ENCODE data around the gene GRM1.

GRM1 gene

DNA sequence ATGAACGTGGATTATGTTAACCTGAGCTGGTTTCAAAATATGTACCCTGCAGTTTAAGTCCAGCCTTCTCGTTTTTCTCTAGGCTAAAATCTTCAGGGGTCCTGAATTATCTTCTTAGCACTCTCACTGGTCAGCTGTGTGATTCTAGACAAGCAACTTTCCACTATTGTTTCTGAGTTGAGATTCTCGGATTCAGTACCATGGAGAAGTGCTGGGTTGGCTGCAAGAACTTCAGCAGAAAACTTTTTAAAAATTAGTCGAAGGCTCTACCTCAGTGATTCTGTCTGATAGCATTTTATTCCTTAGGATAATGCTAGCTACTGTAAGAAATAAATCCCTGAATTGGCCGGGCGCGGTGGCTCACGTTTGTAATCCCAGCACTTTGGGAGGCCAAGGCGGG, 173.7 kb downstream of the GRM1 start:
- Histone ChIP-seq H3K79me2 (ENCODE audit: control insufficient read depth, insufficient read depth, low read length, poor library complexity) (no peaks in the 10 kb centered on the region), H2BK5ac (ENCODE audit: low read depth, low read length, poor library complexity) (no peak overlapping the region), H3K18ac (ENCODE audit: low read length) (no peak overlapping the region), H2BK12ac (ENCODE audit: low read length) (no peak overlapping the region), H3K9ac (ENCODE audit: low read length) (no peak overlapping the region), H3K14ac (ENCODE audit: low read length) (no peak overlapping the region), H3K23ac (ENCODE audit: low read length) (no peak overlapping the region), H3K79me1 (ENCODE audit: low read length) (no peaks in the 10 kb centered on the region), H3K36me3 (ENCODE audit: control insufficient read depth in 1 of 2, insufficient read depth in 2 of 2, low read length in 2 of 2) (no peaks in the 10 kb centered on the region), H2BK120ac (ENCODE audit: insufficient read depth, low read length, poor library complexity) (no peak overlapping the region), H3K27ac (ENCODE audit: low read depth, low read length) (no peak overlapping the region), H3K4me1 (ENCODE audit: control insufficient read depth in 1 of 2, insufficient read depth in 2 of 2, low read length in 2 of 2) (no peaks in the 10 kb centered on the region), H3K4me3 (ENCODE audit: low read depth, low read length) (no peak overlapping the region), H4K8ac (ENCODE audit: low read depth, low read length) (no peak overlapping the region), H2AK5ac (ENCODE audit: low read length) (no peak overlapping the region), H2AFZ (ENCODE audit: insufficient read depth, low read length, poor library complexity) (no peak overlapping the region), H3K9me3 (ENCODE audit: insufficient read depth, low read depth, low read length) (no peaks in the 10 kb centered on the region), H4K91ac (ENCODE audit: low read depth, low read length) (no peak overlapping the region), H3K4me2 (ENCODE audit: low read length) (no peak overlapping the region), H3K4ac (ENCODE audit: low read depth, low read length) (no peak overlapping the region), H3K27me3 (ENCODE audit: insufficient read depth, low read length) (no peaks in the 10 kb centered on the region), H4K12ac (ENCODE audit: low read depth, low read length) (no peak overlapping the region)
- WGBS (ENCODE audit: extremely low coverage, insufficient coverage, insufficient read length) = no CpG with 5 or more reads among the region's 9 CpGs
- no peak for DNase-seq

DNA sequence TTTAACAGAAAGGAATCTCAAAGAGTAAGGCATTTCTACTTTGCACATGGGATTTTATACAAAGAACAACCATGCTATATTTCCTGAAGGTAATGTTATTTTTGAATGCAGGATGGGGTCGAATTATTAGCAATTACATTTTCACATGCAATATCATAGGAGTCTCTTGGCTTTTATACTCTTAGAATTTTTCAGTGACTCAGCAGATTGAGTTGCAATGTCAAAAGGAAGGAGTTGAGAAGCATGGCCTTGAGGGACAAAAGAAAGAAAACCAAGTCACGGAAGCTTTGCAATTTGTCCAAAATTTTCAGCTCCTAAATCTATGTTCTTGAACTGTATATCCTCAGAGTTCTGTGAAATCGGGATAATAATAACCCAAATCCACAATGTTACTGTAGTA, 181.1 kb downstream of the GRM1 start:
- Histone ChIP-seq H3K4me2 (ENCODE audit: low read length) (no peak overlapping the region), H3K79me1 (ENCODE audit: low read length) (no peaks in the 10 kb centered on the region), H3K36me3 (ENCODE audit: control insufficient read depth in 1 of 2, insufficient read depth in 2 of 2, low read length in 2 of 2) (no peaks in the 10 kb centered on the region), H3K9me3 (ENCODE audit: insufficient read depth, low read depth, low read length) (no peaks in the 10 kb centered on the region), H4K91ac (ENCODE audit: low read depth, low read length) (no peak overlapping the region), H4K8ac (ENCODE audit: low read depth, low read length) (no peak overlapping the region), H2AFZ (ENCODE audit: insufficient read depth, low read length, poor library complexity) (no peak overlapping the region), H2BK120ac (ENCODE audit: insufficient read depth, low read length, poor library complexity) (no peak overlapping the region), H4K12ac (ENCODE audit: low read depth, low read length) (no peak overlapping the region), H3K4me1 (ENCODE audit: control insufficient read depth in 1 of 2, insufficient read depth in 2 of 2, low read length in 2 of 2) (no peaks in the 10 kb centered on the region), H2BK12ac (ENCODE audit: low read length) (no peak overlapping the region), H2BK5ac (ENCODE audit: low read depth, low read length, poor library complexity) (no peak overlapping the region), H3K27ac (ENCODE audit: low read depth, low read length) (no peak overlapping the region), H3K27me3 (ENCODE audit: insufficient read depth, low read length) (no peaks in the 10 kb centered on the region), H3K4me3 (ENCODE audit: low read depth, low read length) (no peak overlapping the region), H3K79me2 (ENCODE audit: control insufficient read depth, insufficient read depth, low read length, poor library complexity) (no peaks in the 10 kb centered on the region), H3K4ac (ENCODE audit: low read depth, low read length) (no peak overlapping the region), H3K18ac (ENCODE audit: low read length) (no peak overlapping the region), H3K23ac (ENCODE audit: low read length) (no peak overlapping the region), H3K9ac (ENCODE audit: low read length) (no peak overlapping the region), H2AK5ac (ENCODE audit: low read length) (no peak overlapping the region), H3K14ac (ENCODE audit: low read length) (no peak overlapping the region)
- no peak for DNase-seq
- WGBS (ENCODE audit: extremely low coverage, insufficient coverage, insufficient read length) = no CpG with 5 or more reads among the region's 3 CpGs

DNA sequence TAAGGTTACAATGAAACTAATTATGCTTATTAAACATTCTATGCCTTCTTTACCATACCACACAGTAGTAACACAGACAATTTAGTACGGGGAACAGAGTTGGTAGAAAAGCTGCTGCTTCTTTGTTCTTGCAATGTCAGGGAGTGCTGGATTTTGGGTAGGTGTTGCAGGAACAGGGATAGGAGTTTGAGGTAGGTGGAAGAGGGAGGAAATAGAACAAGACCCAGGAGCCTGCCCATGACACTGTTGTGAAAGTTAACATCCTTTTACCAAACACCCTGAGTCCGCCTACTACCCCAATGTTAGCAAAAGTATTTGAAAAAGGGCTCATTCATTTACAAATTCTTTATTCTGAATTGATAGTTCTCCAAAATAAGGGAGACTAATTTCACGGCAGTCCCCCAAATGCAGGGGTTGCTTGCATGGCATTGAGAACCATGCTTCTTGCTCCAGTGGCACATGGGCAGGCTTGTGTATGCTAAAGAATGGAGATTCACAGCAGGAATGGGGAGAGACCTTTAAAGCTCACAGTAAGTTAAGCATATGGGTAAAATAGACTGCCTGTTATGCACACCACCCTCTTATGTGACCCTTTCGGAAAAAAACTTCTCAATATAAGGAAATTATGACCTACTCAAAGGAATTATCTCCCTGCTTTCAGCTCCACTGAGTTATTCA, 181.7 kb downstream of the GRM1 start:
- DNase-seq = no peak
- Histone ChIP-seq H4K91ac (ENCODE audit: low read depth, low read length) (no peak overlapping the region), H3K9ac (ENCODE audit: low read length) (no peak overlapping the region), H3K27ac (ENCODE audit: low read depth, low read length) (no peak overlapping the region), H4K12ac (ENCODE audit: low read depth, low read length) (no peak overlapping the region), H3K36me3 (ENCODE audit: control insufficient read depth in 1 of 2, insufficient read depth in 2 of 2, low read length in 2 of 2) (no peaks in the 10 kb centered on the region), H3K9me3 (ENCODE audit: insufficient read depth, low read depth, low read length) (no peaks in the 10 kb centered on the region), H3K4me3 (ENCODE audit: low read depth, low read length) (no peak overlapping the region), H3K27me3 (ENCODE audit: insufficient read depth, low read length) (no peaks in the 10 kb centered on the region), H3K4ac (ENCODE audit: low read depth, low read length) (no peak overlapping the region), H3K79me1 (ENCODE audit: low read length) (no peaks in the 10 kb centered on the region), H2BK120ac (ENCODE audit: insufficient read depth, low read length, poor library complexity) (no peak overlapping the region), H3K18ac (ENCODE audit: low read length) (no peak overlapping the region), H3K23ac (ENCODE audit: low read length) (no peak overlapping the region), H3K4me1 (ENCODE audit: control insufficient read depth in 1 of 2, insufficient read depth in 2 of 2, low read length in 2 of 2) (no peaks in the 10 kb centered on the region), H3K79me2 (ENCODE audit: control insufficient read depth, insufficient read depth, low read length, poor library complexity) (no peaks in the 10 kb centered on the region), H3K4me2 (ENCODE audit: low read length) (no peak overlapping the region), H2BK5ac (ENCODE audit: low read depth, low read length, poor library complexity) (no peak overlapping the region), H2BK12ac (ENCODE audit: low read length) (no peak overlapping the region), H2AK5ac (ENCODE audit: low read length) (no peak overlapping the region), H4K8ac (ENCODE audit: low read depth, low read length) (no peak overlapping the region), H2AFZ (ENCODE audit: insufficient read depth, low read length, poor library complexity) (no peak overlapping the region), H3K14ac (ENCODE audit: low read length) (no peak overlapping the region)
- WGBS (ENCODE audit: extremely low coverage, insufficient coverage, insufficient read length) = no CpG with 5 or more reads among the region's 4 CpGs

DNA sequence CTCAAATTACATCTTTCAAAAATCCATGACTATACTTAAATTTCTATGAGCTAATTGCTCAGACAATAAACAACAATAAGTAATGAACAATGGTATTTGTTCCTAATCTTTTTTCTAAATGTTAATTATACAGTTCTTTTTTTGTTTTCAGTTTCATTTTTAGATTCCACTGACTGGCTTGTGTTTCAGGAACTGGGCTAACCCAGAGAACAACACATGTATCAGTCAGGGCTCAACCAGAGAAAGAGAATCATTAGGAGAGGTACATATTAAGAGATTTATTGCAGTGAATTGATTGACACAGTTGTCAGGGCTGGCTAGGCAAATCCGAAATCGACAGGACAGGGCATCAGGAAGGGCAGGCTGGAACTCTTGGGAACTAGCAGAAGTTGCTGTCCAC, 182.8 kb downstream of the GRM1 start:
- no peak overlapping the region for H3K27ac ChIP-seq (ENCODE audit: low read depth, low read length)
- no peak overlapping the region for H2BK12ac ChIP-seq (ENCODE audit: low read length)
- no peak overlapping the region for H2AK5ac ChIP-seq (ENCODE audit: low read length)
- no peak overlapping the region for H3K14ac ChIP-seq (ENCODE audit: low read length)
- H4K12ac ChIP-seq (ENCODE audit: low read depth, low read length) = no peak overlapping the region
- H3K23ac ChIP-seq (ENCODE audit: low read length) = no peak overlapping the region
- no peaks in the 10 kb centered on the region for H3K79me1 ChIP-seq (ENCODE audit: low read length)
- H3K9ac ChIP-seq (ENCODE audit: low read length) = no peak overlapping the region
- no peak overlapping the region for H4K8ac ChIP-seq (ENCODE audit: low read depth, low read length)
- H3K9me3 ChIP-seq (ENCODE audit: insufficient read depth, low read depth, low read length) = no peaks in the 10 kb centered on the region
- H3K79me2 ChIP-seq (ENCODE audit: control insufficient read depth, insufficient read depth, low read length, poor library complexity) = no peaks in the 10 kb centered on the region
- no peak overlapping the region for H3K4me2 ChIP-seq (ENCODE audit: low read length)
- H3K4ac ChIP-seq (ENCODE audit: low read depth, low read length) = no peak overlapping the region
- H3K18ac ChIP-seq (ENCODE audit: low read length) = no peak overlapping the region
- no peak overlapping the region for H2AFZ ChIP-seq (ENCODE audit: insufficient read depth, low read length, poor library complexity)
- H2BK120ac ChIP-seq (ENCODE audit: insufficient read depth, low read length, poor library complexity) = no peak overlapping the region
- H3K4me1 ChIP-seq (ENCODE audit: control insufficient read depth in 1 of 2, insufficient read depth in 2 of 2, low read length in 2 of 2) = no peaks in the 10 kb centered on the region
- DNase-seq = no peak
- no peak overlapping the region for H2BK5ac ChIP-seq (ENCODE audit: low read depth, low read length, poor library complexity)
- no peaks in the 10 kb centered on the region for H3K36me3 ChIP-seq (ENCODE audit: control insufficient read depth in 1 of 2, insufficient read depth in 2 of 2, low read length in 2 of 2)
- WGBS (ENCODE audit: extremely low coverage, insufficient coverage, insufficient read length) = no CpG with 5 or more reads among the region's 2 CpGs
- H4K91ac ChIP-seq (ENCODE audit: low read depth, low read length) = no peak overlapping the region
- no peak overlapping the region for H3K4me3 ChIP-seq (ENCODE audit: low read depth, low read length)
- no peaks in the 10 kb centered on the region for H3K27me3 ChIP-seq (ENCODE audit: insufficient read depth, low read length)
